Fibroblast of peridontal ligament (primary cell): ENCODE results near the gene HMCN2.
A peak's percentile ranks its signal among the peaks of the same experiment; 100 is the strongest.
"Not testable (repeated sequence)": the region's sequence is repeated elsewhere in the genome, so short reads cannot be mapped to it uniquely, and the experiment has no call there.

Source experiments
- DNase-seq: peaks from one replicate; pipeline ENCODE4 v3.0.0-alpha.2; 2010; ENCODE audit errors: extremely low read depth

HMCN2 gene

GRCh38 chr9:130262771-130263170, 2.8 kb upstream of the HMCN2 start:
- no peak for DNase-seq

- DNase-seq, result no peak
Observed at GRCh38 chr9:130263601-130264413, 1.8 kb upstream of the HMCN2 start.

GRCh38 chr9:130264414-130265350, 878 bp upstream of the HMCN2 start:
- no peak for DNase-seq

GRCh38 chr9:130266236-130267098, 907 bp downstream of the HMCN2 start:
- DNase-seq, result no peak

GRCh38 chr9:130267930-130268329, 2.4 kb downstream of the HMCN2 start:
- no peak for DNase-seq

GRCh38 chr9:130268521-130269211, 3.1 kb downstream of the HMCN2 start:
- no peak for DNase-seq

- no peak for DNase-seq
Observed at GRCh38 chr9:130271473-130271872, 5.9 kb downstream of the HMCN2 start.

GRCh38 chr9:130275156-130275555, 9.6 kb downstream of the HMCN2 start:
- no peak for DNase-seq

- peak; percentile 18 for DNase-seq
Observed at GRCh38 chr9:130276121-130276520, 10.6 kb downstream of the HMCN2 start.

GRCh38 chr9:130276955-130277354, 11.4 kb downstream of the HMCN2 start:
- DNase-seq, result no peak

- not testable (repeated sequence) for DNase-seq
Observed at GRCh38 chr9:130277525-130277924, 12.0 kb downstream of the HMCN2 start.

GRCh38 chr9:130283539-130284248, 18.1 kb downstream of the HMCN2 start:
- DNase-seq, result no peak

- no peak for DNase-seq
Observed at GRCh38 chr9:130284249-130284625, 18.7 kb downstream of the HMCN2 start.

- DNase-seq, result no peak
Observed at GRCh38 chr9:130284690-130285089, 19.1 kb downstream of the HMCN2 start.

- no peak for DNase-seq
Observed at GRCh38 chr9:130285271-130285670, 19.7 kb downstream of the HMCN2 start.

- no peak for DNase-seq
Observed at GRCh38 chr9:130286072-130286770, 20.7 kb downstream of the HMCN2 start.

- no peak for DNase-seq
Observed at GRCh38 chr9:130286781-130287428, 21.3 kb downstream of the HMCN2 start.

- no peak for DNase-seq
Observed at GRCh38 chr9:130287736-130288135, 22.2 kb downstream of the HMCN2 start.

- no peak for DNase-seq
Observed at GRCh38 chr9:130288393-130288792, 22.8 kb downstream of the HMCN2 start.
